ENCODE measurements around the gene FAM193B.

Gene FAM193B

GRCh38 chr5:177524539-177524900, 29.8 kb downstream of the FAM193B start:
- H3K9me3 Mint-ChIP-seq = no peaks in the 10 kb centered on the region
- H3K36me3 Mint-ChIP-seq = peaks cover 27 to 35% of the 10 kb centered on the region in 2 donors
- H3K27me3 Mint-ChIP-seq = no peaks in the 10 kb centered on the region
- peaks cover 21 to 24% of the 10 kb centered on the region in 2 donors for H3K4me1 Mint-ChIP-seq
- H3K27ac Mint-ChIP-seq = no peak overlapping the region
- no peak for ATAC-seq (replicated peaks)
- no peak for DNase-seq
- H3K4me3 Mint-ChIP-seq = no peak overlapping the region

- H3K27ac Mint-ChIP-seq = no peak overlapping the region
- H3K36me3 Mint-ChIP-seq = peaks cover 22 to 38% of the 10 kb centered on the region in 2 donors
- DNase-seq = no peak
- H3K9me3 Mint-ChIP-seq = no peaks in the 10 kb centered on the region
- no peak for ATAC-seq (replicated peaks)
- H3K4me1 Mint-ChIP-seq = peaks cover 25 to 30% of the 10 kb centered on the region in 2 donors
- H3K4me3 Mint-ChIP-seq = no peak overlapping the region
- H3K27me3 Mint-ChIP-seq = no peaks in the 10 kb centered on the region
Observed at GRCh38 chr5:177523711-177524538, 30.4 kb downstream of the FAM193B start.

DNA sequence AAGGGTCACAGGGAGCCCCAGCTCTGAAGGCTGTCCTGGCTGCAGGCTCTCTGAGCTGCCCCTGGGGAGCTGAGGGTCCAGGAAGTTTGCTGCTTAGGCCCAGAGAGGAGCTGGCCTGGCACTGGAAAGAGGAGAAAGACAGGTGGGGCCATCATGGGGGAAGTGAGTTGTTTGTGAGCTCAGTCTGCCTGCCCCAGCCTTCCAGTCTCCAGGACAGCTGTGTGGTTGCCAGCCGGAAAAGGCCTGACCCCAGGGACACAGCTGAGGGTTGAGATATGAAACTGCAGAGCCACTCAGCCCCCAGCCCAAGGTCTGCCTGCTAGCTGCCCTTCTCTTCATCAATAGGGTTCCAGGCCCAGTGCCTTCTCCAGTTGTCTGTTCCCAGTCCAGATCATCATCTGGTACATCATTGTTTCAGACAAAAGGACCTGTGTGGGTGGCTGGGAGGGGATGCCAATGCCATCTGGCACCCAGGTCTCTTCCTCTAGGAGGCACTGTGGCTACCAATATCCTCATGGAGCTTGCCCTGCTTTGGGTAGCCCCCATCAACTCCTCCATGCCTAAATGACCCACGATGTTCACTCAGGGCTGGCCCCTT, 33.3 kb downstream of the FAM193B start:
- Mint-ChIP-seq H3K4me1 (peaks cover 32 to 44% of the 10 kb centered on the region in 2 donors), H3K36me3 (peaks cover 30 to 46% of the 10 kb centered on the region in 2 donors), H3K9me3 (no peaks in the 10 kb centered on the region), H3K4me3 (peak overlapping the region in 1 of 2 donors; percentile 32), H3K27ac (peak overlapping the region; percentile 48), H3K27me3 (no peaks in the 10 kb centered on the region)
- DNase-seq = no peak
- no peak for ATAC-seq (replicated peaks)

GRCh38 chr5:177520271-177520670, 34.1 kb downstream of the FAM193B start:
- DNase-seq (no peak), ATAC-seq (replicated peaks) (no peak)
- no peak overlapping the region for H3K4me3 Mint-ChIP-seq
- peaks cover 30 to 47% of the 10 kb centered on the region in 2 donors for H3K36me3 Mint-ChIP-seq
- H3K27me3 Mint-ChIP-seq = no peaks in the 10 kb centered on the region
- no peaks in the 10 kb centered on the region for H3K9me3 Mint-ChIP-seq
- H3K27ac Mint-ChIP-seq = peak overlapping the region; percentile 48
- H3K4me1 Mint-ChIP-seq = peaks cover 39 to 52% of the 10 kb centered on the region in 2 donors

DNA sequence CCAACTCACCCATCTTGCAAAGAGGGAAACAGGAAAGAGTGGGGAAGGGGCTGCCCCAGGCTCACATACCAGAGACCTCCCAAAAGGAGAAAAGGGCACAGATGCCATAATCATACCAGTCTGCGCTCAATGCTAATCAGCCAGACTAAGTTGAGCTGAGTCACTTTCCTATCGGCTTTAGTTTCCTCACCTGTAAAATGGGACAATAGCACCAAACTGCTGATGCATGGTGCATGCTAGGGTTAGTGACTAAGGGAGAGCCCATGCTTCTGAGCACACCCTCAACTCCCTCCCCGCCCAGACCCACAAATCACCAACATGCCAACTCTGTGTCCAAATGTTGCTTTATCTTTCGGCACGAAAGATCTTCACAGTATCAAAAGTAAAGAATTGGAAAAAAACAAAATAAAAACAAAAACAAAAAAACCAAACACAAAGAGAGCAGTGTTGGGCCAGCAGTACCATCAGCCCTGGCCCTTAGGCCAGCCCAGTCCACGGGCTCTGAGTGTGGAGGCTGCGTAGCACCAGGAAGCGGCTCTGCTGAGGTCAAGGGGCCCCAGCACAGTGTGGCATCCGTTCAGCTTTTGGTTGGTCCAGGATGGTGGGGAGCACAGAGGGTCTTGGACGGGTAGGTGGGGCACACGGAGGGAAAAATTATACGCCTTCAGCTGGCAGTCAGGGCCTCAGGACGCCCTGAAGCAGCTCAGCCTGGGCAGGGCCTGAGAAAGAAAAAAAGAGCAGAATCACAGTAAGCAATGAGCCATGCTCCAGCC, 34.7 kb downstream of the FAM193B start:
- Mint-ChIP-seq H3K9me3 (no peaks in the 10 kb centered on the region), H3K4me3 (no peak overlapping the region), H3K27ac (peak overlapping the region; percentile 84), H3K4me1 (peaks cover 39 to 58% of the 10 kb centered on the region in 2 donors), H3K27me3 (no peaks in the 10 kb centered on the region), H3K36me3 (peaks cover 30 to 48% of the 10 kb centered on the region in 2 donors)
- DNase-seq (no peak), ATAC-seq (replicated peaks) (no peak)

- H3K4me3 Mint-ChIP-seq = peak within 1 kb of the TSS; percentile 87 to 89
- no peaks in the 10 kb centered on the region for H3K9me3 Mint-ChIP-seq
- H3K27me3 Mint-ChIP-seq = no peaks in the 10 kb centered on the region
- DNase-seq (peak; percentile 93), ATAC-seq (replicated peaks) (peak; percentile 88 to 91)
- H3K4me1 Mint-ChIP-seq = peaks cover 53 to 75% of the 10 kb centered on the region in 2 donors
- H3K27ac Mint-ChIP-seq = peak within 1 kb of the TSS; percentile 90
- peaks cover 46 to 62% of the 10 kb centered on the region in 2 donors for H3K36me3 Mint-ChIP-seq
Observed at GRCh38 chr5:177516601-177517568, 37.5 kb downstream of the FAM193B start, which contains the start of gene DDX41. TSS of gene DDX41 (minus strand) at chr5:177516961. CDS start at chr5:177516945, 16 bp downstream.

DNA sequence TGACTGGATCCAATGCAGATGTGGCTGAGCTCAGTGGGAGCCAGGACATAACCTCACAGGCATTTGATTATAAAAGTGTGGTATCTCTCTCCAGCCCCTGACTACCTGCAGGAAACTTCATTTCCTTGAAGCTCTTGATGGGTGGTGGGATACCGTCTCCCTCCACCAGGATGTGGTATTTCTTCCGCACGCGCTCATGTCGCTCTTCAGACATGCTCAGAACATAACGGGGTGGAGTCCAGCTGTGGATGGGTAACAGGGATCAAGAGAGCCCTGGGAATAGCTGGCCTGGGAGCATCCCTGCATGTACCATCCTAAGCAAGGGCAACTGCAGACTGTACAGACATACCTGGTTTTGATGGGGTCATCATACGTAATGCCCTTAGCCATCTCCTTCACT, 38.8 kb downstream of the FAM193B start:
- peak overlapping the region; percentile 87 to 89 for H3K4me3 Mint-ChIP-seq
- H3K27ac Mint-ChIP-seq = peak overlapping the region; percentile 42
- no peaks in the 10 kb centered on the region for H3K27me3 Mint-ChIP-seq

DNA sequence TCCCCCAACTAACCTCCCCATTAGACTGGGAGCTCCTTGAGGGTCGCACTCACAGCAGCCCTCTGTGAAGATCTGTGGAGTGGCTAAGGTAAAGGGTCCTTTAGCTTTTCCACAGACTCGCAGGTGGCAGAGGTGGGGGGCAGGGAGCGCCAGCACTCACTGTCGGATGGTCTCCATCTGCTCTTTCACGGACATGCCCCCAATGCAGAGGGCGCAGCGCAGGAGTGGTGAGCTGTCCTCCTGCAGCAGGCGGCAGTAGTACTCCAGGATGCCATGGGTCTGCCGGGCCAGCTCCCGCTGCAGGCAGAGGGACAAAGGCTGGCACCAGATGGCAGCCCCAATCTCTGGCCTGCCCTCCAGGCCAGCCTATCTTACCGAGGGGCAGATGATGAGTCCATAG, 39.8 kb downstream of the FAM193B start:
- Mint-ChIP-seq H3K36me3 (peaks cover 44 to 60% of the 10 kb centered on the region in 2 donors), H3K4me1 (peaks cover 53 to 74% of the 10 kb centered on the region in 2 donors), H3K9me3 (no peaks in the 10 kb centered on the region), H3K4me3 (no peak overlapping the region), H3K27me3 (no peaks in the 10 kb centered on the region), H3K27ac (no peak overlapping the region)
- DNase-seq (no peak), ATAC-seq (replicated peaks) (no peak)

More for the DNA sequence above, 38.8 kb downstream of the FAM193B start:
- Mint-ChIP-seq H3K4me1 (peaks cover 53 to 74% of the 10 kb centered on the region in 2 donors), H3K9me3 (no peaks in the 10 kb centered on the region), H3K36me3 (peaks cover 47 to 60% of the 10 kb centered on the region in 2 donors)
- no peak for DNase-seq
- ATAC-seq (replicated peaks) = no peak

- Mint-ChIP-seq H3K9me3 (no peaks in the 10 kb centered on the region), H3K27me3 (no peaks in the 10 kb centered on the region), H3K27ac (no peak overlapping the region), H3K4me1 (peaks cover 59 to 78% of the 10 kb centered on the region in 2 donors), H3K4me3 (no peak overlapping the region), H3K36me3 (peaks cover 54 to 66% of the 10 kb centered on the region in 2 donors)
- no peak for DNase-seq
- no peak for ATAC-seq (replicated peaks)
Observed at GRCh38 chr5:177513500-177513899, 40.9 kb downstream of the FAM193B start.

- Mint-ChIP-seq H3K27ac (no peak overlapping the region), H3K9me3 (no peaks in the 10 kb centered on the region), H3K27me3 (no peaks in the 10 kb centered on the region), H3K36me3 (peaks cover 57 to 68% of the 10 kb centered on the region in 2 donors), H3K4me3 (no peak overlapping the region), H3K4me1 (peaks cover 60 to 84% of the 10 kb centered on the region in 2 donors)
- ATAC-seq (replicated peaks) = no peak
- DNase-seq = no peak
Observed at GRCh38 chr5:177512736-177513380, 41.5 kb downstream of the FAM193B start.

- Mint-ChIP-seq H3K4me1 (peaks cover 69 to 87% of the 10 kb centered on the region in 2 donors), H3K9me3 (no peaks in the 10 kb centered on the region), H3K4me3 (no peak overlapping the region), H3K36me3 (peaks cover 65 to 76% of the 10 kb centered on the region in 2 donors), H3K27me3 (no peaks in the 10 kb centered on the region), H3K27ac (peak overlapping the region; percentile 97)
- DNase-seq = no peak
- no peak for ATAC-seq (replicated peaks)
Observed at GRCh38 chr5:177511796-177512675, 42.3 kb downstream of the FAM193B start.

DNA sequence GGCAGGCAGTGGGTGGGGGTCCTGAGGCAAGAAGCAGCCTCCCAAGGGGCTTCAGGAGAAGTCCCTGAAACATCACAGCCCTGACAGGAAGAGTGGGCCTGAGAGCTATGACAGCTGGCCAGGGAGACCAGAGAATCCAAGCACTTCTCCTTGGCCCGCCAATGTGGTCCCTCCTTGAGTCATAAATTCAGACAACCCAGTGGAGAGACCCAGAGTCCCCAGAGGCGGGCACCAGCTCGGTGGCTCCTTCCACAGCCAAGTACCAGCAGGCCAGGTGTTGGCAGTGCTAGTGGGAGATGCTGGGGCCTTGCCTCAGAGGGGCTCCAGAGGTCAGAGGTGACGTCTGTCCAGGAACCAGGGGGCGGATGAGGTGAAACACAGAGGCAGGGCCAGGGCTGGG, 43.2 kb downstream of the FAM193B start:
- peak overlapping the region; percentile 90 to 94 for H3K4me3 Mint-ChIP-seq
- DNase-seq (no peak), ATAC-seq (replicated peaks) (peak in 1 of 2 donors; percentile 9)
- H3K36me3 Mint-ChIP-seq = peaks cover 63 to 73% of the 10 kb centered on the region in 2 donors
- H3K9me3 Mint-ChIP-seq = no peaks in the 10 kb centered on the region
- H3K27me3 Mint-ChIP-seq = no peaks in the 10 kb centered on the region
- peaks cover 64 to 83% of the 10 kb centered on the region in 2 donors for H3K4me1 Mint-ChIP-seq
- peak overlapping the region; percentile 97 for H3K27ac Mint-ChIP-seq
